Smooth muscle cell (in vitro differentiated cells): Measurements from ENCODE around the gene SOWAHC. TPM values are rescaled to one million over a fixed set of nuclear protein-coding genes. Genes with fewer than 3 reads are reported as not detected.

Source experiments
- DNase-seq: peaks from one replicate; lab custom pipeline; 2025; ENCODE audit not compliant: unreplicated experiment; lab: John Stamatoyannopoulos, UW
- H2AFZ ChIP-seq: fragments of 200-600 bp; sonication (generic); 2 replicates; pipeline ENCODE4 v1.6.0; 2016; ENCODE audit warnings: antibody characterized with exemption, low read depth, mild to moderate bottlenecking
- H3F3A ChIP-seq: fragments of 200-600 bp; sonication (generic); 2 replicates; pipeline ENCODE4 v1.6.0; 2017; ENCODE audit warnings: antibody characterized with exemption, low read depth
- H3K27ac ChIP-seq: fragments of 200-600 bp; sonication (generic); 2 replicates; pipeline ENCODE4 v1.5.1; 2016; ENCODE audit warnings: low read depth, mild to moderate bottlenecking
- H3K27me3 ChIP-seq: fragments of 200-600 bp; sonication (generic); 2 replicates; pipeline ENCODE4 v1.6.1; 2016; ENCODE audit warnings: low read depth, mild to moderate bottlenecking
- H3K36me3 ChIP-seq: fragments of 200-600 bp; sonication (generic); 2 replicates; pipeline ENCODE4 v1.5.1; 2016; ENCODE audit warnings: low read depth
- H3K4me1 ChIP-seq: fragments of 200-600 bp; sonication (generic); 2 replicates; pipeline ENCODE4 v1.5.1; 2016; ENCODE audit warnings: low read depth
- H3K4me2 ChIP-seq: fragments of 200-600 bp; sonication (generic); 2 replicates; pipeline ENCODE4 v1.6.0; 2016; ENCODE audit warnings: mild to moderate bottlenecking
- H3K4me3 ChIP-seq: fragments of 200-600 bp; sonication (generic); 2 replicates; pipeline ENCODE4 v1.5.1; 2016; ENCODE audit warnings: mild to moderate bottlenecking
- H3K79me2 ChIP-seq: fragments of 200-600 bp; sonication (generic); 2 replicates; pipeline ENCODE4 v1.6.0; 2016; ENCODE audit warnings: low read depth, mild to moderate bottlenecking
- H3K9ac ChIP-seq: fragments of 200-600 bp; sonication (generic); 2 replicates; pipeline ENCODE4 v1.6.0; 2016; ENCODE audit warnings: low read depth
- H3K9me3 ChIP-seq: fragments of 200-600 bp; sonication (generic); replicated peaks from 2 replicates; pipeline ENCODE4 v1.5.1; 2016; ENCODE audit warnings: low read depth
- H4K20me1 ChIP-seq: fragments of 200-600 bp; sonication (generic); 2 replicates; pipeline ENCODE4 v1.6.0; 2016; ENCODE audit warnings: low read depth
- WGBS: methylation state at CpG from one replicate; pipeline ENCODE4 v1.1.7; 2016; ENCODE audit warnings: low lambda C conversion rate; 5-methylcytosine and 5-hydroxymethylcytosine counted together
- polyA plus RNA-seq: library from polyadenylated mRNA; unstranded; fragments of >200 nt; fragmentation: Nextera tagmentation; extraction: Ambion mirVana; gene quantifications from 2 replicates; pipeline ENCODE4 v1.2.1, GENCODE V29; 2016
- total RNA-seq: library from RNA; depleted of rRNA; stranded (reverse); fragments of >200 nt; gene quantifications from 2 replicates; pipeline ENCODE4 v1.2.3, GENCODE V29; 2014
- TF ChIP-seq, protein P1 (sequence below): fragments of 200-600 bp; sonication (generic); IDR thresholded peaks from 2 replicates; pipeline ENCODE4 v1.5.1; 2017; ENCODE audit warnings: borderline replicate concordance, mild to moderate bottlenecking, antibody characterized with exemption; ENCODE audit not compliant: insufficient read depth, poor library complexity, severe bottlenecking

The SOWAHC gene
- total and polyA plus RNA-seq, 2 experiments from 2014 or later, result 20.2 to 31.2 TPM

DNA sequence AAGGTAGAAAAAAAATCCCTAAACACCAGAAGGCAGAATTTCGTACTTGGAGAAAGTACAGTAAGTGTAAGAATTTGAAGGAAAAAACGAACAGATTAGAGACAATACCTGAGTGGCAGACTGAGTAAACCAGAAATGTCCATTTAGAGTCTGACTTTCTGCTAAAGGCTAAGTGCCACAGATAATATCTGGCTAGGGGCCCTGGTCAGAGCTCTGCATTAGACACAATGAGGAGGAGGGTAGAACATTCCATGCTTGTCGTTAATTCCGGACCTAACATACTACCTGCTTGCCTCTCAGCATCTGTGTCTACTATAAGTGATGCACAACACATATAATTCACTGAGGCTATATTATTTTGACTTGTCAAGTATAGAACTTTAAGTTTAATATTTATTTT is 18.5 kb upstream of the SOWAHC start:
- Histone ChIP-seq H3K4me2 (no peak overlapping the region), H3K79me2 (peaks cover 89% of the 10 kb centered on the region), H3K27me3 (no peaks in the 10 kb centered on the region), H3F3A (no peaks in the 10 kb centered on the region), H3K4me1 (peaks cover 5% of the 10 kb centered on the region), H3K9ac (no peak overlapping the region), H3K36me3 (no peaks in the 10 kb centered on the region), H3K27ac (peak overlapping the region; percentile 47), H4K20me1 (peaks cover 95% of the 10 kb centered on the region), H3K4me3 (no peak overlapping the region), H2AFZ (no peak overlapping the region), H3K9me3 (no peaks in the 10 kb centered on the region)
- 65% methylated on average over 4 of the region's 4 CpGs for WGBS
- TF ChIP-seq, protein P1, sequence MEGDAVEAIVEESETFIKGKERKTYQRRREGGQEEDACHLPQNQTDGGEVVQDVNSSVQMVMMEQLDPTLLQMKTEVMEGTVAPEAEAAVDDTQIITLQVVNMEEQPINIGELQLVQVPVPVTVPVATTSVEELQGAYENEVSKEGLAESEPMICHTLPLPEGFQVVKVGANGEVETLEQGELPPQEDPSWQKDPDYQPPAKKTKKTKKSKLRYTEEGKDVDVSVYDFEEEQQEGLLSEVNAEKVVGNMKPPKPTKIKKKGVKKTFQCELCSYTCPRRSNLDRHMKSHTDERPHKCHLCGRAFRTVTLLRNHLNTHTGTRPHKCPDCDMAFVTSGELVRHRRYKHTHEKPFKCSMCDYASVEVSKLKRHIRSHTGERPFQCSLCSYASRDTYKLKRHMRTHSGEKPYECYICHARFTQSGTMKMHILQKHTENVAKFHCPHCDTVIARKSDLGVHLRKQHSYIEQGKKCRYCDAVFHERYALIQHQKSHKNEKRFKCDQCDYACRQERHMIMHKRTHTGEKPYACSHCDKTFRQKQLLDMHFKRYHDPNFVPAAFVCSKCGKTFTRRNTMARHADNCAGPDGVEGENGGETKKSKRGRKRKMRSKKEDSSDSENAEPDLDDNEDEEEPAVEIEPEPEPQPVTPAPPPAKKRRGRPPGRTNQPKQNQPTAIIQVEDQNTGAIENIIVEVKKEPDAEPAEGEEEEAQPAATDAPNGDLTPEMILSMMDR, result no peak
- DNase-seq, result no peak

DNA sequence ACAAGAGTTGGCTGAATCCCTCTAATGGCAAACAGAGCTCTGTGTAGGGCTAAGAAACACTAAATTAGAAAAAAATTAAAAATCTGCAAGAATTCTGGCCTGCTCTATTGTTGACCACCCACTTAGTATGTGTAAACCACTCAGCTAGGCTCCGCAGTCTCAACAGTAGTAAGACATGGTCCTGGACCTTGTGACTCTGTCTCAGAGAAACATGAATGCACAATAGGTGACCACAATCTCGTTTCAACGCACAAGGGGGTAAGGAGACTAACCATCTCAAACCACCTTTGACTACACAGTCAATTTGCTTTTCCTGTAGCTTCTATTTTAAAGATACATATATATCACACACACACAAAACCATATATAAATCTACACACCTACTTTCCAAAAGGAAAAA is 16.9 kb upstream of the SOWAHC start:
- no peaks in the 10 kb centered on the region for H3K36me3 ChIP-seq
- H3K27me3 ChIP-seq, result no peaks in the 10 kb centered on the region
- H3K4me1 ChIP-seq, result peaks cover 17% of the 10 kb centered on the region
- no peak overlapping the region for H3K4me3 ChIP-seq
- peak overlapping the region; percentile 0 for H3K27ac ChIP-seq
- H3F3A ChIP-seq, result no peaks in the 10 kb centered on the region
- H3K4me2 ChIP-seq, result no peak overlapping the region
- DNase-seq, result no peak
- H4K20me1 ChIP-seq, result peaks cover 96% of the 10 kb centered on the region
- WGBS, result 86% methylated on average over 3 of the region's 3 CpGs
- peaks cover 89% of the 10 kb centered on the region for H3K79me2 ChIP-seq
- H2AFZ ChIP-seq, result no peak overlapping the region
- H3K9me3 ChIP-seq, result no peaks in the 10 kb centered on the region
- TF ChIP-seq, protein P1, result no peak
- no peak overlapping the region for H3K9ac ChIP-seq

DNA sequence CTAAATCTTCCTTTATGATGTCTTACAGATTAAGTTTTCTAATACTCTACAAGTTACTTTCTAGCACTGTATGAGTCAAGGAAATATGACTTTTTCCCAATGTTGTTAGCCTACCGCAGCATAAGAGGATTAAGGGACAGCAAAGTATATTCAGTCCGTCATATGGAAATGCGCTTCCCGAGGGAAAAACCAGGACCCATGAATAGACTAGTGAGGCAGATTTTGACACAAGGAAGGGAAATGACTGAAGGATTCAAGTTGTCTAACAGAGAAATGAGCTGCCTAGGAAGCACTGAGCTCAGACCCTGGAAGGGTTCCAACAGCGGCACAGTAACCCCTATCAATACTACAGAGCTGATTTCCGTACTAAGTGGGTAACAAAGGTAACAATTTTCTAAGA is 12.4 kb upstream of the SOWAHC start:
- H3K4me2 ChIP-seq, result no peak overlapping the region

More for the DNA sequence above, 12.4 kb upstream of the SOWAHC start:
- WGBS, result 77% methylated on average over 6 of the region's 6 CpGs
- Histone ChIP-seq H3K4me3 (no peak overlapping the region), H3K4me1 (peaks cover 21% of the 10 kb centered on the region), H3K36me3 (no peaks in the 10 kb centered on the region), H4K20me1 (peaks cover 94% of the 10 kb centered on the region), H3F3A (no peaks in the 10 kb centered on the region), H3K27me3 (no peaks in the 10 kb centered on the region), H2AFZ (no peak overlapping the region), H3K79me2 (peaks cover 95% of the 10 kb centered on the region), H3K9me3 (no peaks in the 10 kb centered on the region), H3K27ac (no peak overlapping the region), H3K9ac (no peak overlapping the region)
- DNase-seq, result no peak
- TF ChIP-seq, protein P1, result no peak
